Measurements from ENCODE around the gene RTEL1. TPM values are rescaled to one million over a fixed set of nuclear protein-coding genes. Genes with fewer than 3 reads are reported as not detected.

The RTEL1 gene
- total RNA-seq, 1 donor from 2014 or later = 46.7 TPM

DNA sequence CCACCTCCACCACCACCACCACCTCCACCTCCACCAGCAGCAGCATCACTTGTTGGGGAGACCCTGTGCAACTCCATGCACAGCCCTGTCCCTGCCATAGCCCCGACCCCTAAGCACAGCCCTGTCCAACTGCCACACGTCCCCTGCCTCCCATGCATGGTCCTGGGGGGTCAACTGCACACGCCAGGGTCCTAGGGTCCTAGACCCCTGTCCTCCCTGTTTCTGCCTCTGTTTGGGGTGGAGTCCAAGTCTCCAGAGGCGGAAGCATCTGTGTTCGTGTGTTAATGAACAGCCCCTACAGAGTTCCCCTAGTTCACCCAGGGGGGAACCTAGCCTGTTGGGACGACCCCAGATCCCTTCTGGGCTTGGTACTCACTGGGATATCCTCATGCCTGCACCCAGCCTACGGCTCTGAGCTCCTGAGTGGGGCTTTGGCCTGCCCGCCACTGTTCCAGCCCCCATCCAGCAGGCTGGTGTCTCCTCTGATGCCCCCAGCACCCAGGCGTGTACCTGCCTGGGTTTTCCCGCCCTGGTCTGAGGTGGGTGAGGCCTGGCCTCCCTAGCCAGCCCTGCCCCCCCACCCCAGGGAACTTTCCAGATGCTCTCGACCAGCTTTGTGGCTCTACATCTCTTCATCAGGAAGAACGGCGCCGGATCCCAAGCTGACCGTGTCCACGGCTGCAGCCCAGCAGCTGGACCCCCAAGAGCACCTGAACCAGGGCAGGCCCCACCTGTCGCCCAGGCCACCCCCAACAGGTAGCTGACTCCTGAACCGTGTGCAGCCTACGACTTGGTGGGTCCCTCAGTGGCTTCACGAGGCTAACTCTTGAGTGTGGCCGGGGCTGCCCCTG is 35.8 kb downstream of the RTEL1 start:
- H3K4me1 Mint-ChIP-seq = no peaks in the 10 kb centered on the region
- H3K27ac Mint-ChIP-seq (ENCODE audit: unreplicated experiment) = peak overlapping the region; percentile 19
- H3K4me3 Mint-ChIP-seq = peak overlapping the region; percentile 62
- DNase-seq (ENCODE audit: low read depth, low spot score) = no peak
- H3K9me3 Mint-ChIP-seq = no peaks in the 10 kb centered on the region
- no peak for TF ChIP-seq CTCF (conservative IDR thresholded peaks at IDR 0.05)
- peaks cover 9% of the 10 kb centered on the region for H3K27me3 Mint-ChIP-seq (ENCODE audit: low read depth)
- H3K36me3 Mint-ChIP-seq (ENCODE audit: low read depth) = peaks cover 5% of the 10 kb centered on the region

GRCh38 chr20:63694584-63695423 is 36.7 kb downstream of the RTEL1 start:
- no peak for DNase-seq (ENCODE audit: low read depth, low spot score)
- Mint-ChIP-seq H3K27ac (ENCODE audit: unreplicated experiment) (no peak overlapping the region), H3K36me3 (ENCODE audit: low read depth) (peaks cover 5% of the 10 kb centered on the region), H3K9me3 (no peaks in the 10 kb centered on the region), H3K4me1 (no peaks in the 10 kb centered on the region), H3K4me3 (no peak overlapping the region), H3K27me3 (ENCODE audit: low read depth) (peaks cover 9% of the 10 kb centered on the region)
- no peak for TF ChIP-seq CTCF (conservative IDR thresholded peaks at IDR 0.05)

DNA sequence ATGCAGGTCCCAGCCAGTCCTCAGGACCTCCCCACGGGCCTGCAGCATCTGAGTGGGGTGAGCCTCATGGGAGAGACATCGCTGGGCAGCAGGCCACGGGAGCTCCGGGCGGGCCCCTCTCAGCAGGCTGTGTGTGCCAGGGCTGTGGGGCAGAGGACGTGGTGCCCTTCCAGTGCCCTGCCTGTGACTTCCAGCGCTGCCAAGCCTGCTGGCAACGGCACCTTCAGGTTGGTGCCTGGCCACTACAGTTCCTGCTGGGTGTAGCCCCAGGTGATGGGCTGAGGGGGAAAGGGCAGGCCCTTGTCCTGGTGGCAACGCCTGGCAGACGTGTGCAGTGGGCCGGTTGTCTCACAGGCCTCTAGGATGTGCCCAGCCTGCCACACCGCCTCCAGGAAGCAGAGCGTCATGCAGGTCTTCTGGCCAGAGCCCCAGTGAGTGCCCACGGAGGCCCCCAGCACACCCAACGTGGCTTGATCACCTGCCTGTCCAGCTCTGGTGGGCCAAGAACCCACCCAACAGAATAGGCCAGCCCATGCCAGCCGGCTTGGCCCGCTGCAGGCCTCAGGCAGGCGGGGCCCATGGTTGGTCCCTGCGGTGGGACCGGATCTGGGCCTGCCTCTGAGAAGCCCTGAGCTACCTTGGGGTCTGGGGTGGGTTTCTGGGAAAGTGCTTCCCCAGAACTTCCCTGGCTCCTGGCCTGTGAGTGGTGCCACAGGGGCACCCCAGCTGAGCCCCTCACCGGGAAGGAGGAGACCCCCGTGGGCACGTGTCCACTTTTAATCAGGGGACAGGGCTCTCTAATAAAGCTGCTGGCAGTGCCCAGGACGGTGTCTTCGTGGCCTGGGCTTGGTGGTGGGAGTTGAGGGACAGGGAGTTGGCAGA is 37.6 kb downstream of the RTEL1 start:
- peaks cover 5% of the 10 kb centered on the region for H3K36me3 Mint-ChIP-seq (ENCODE audit: low read depth)
- H3K27me3 Mint-ChIP-seq (ENCODE audit: low read depth) = peaks cover 13% of the 10 kb centered on the region
- H3K9me3 Mint-ChIP-seq = no peaks in the 10 kb centered on the region
- no peak for DNase-seq (ENCODE audit: low read depth, low spot score)
- no peak overlapping the region for H3K27ac Mint-ChIP-seq (ENCODE audit: unreplicated experiment)
- no peaks in the 10 kb centered on the region for H3K4me1 Mint-ChIP-seq
- peak overlapping the region; percentile 31 for H3K4me3 Mint-ChIP-seq
- no peak for TF ChIP-seq CTCF (conservative IDR thresholded peaks at IDR 0.05)

GRCh38 chr20:63696306-63696627 is 38.2 kb downstream of the RTEL1 start:
- Mint-ChIP-seq H3K27ac (ENCODE audit: unreplicated experiment) (no peak overlapping the region), H3K36me3 (ENCODE audit: low read depth) (peaks cover 5% of the 10 kb centered on the region), H3K4me3 (peak overlapping the region; percentile 31), H3K9me3 (no peaks in the 10 kb centered on the region), H3K27me3 (ENCODE audit: low read depth) (peaks cover 13% of the 10 kb centered on the region), H3K4me1 (no peaks in the 10 kb centered on the region)
- no peak for DNase-seq (ENCODE audit: low read depth, low spot score)
- no peak for TF ChIP-seq CTCF (conservative IDR thresholded peaks at IDR 0.05)
